H9 (cell line): ENCODE results near the gene GPR143. TPM values are rescaled to one million over a fixed set of nuclear protein-coding genes. Genes with fewer than 3 reads are reported as not detected.

Source experiments
- DNase-seq: peaks from one replicate; pipeline ENCODE4 v3.0.0-alpha.2; 2017
- H2AFZ ChIP-seq: one replicate; pipeline ENCODE4 v1.6.1; 2013; ENCODE audit warnings: mild to moderate bottlenecking, low read length, control low read depth, moderate library complexity
- H2AK5ac ChIP-seq: 2 replicates; pipeline ENCODE4 v1.6.1; 2013; ENCODE audit warnings: low read length, control low read depth, mixed read lengths; ENCODE audit not compliant: insufficient read length
- H2BK120ac ChIP-seq: one replicate; pipeline ENCODE4 v1.6.1; 2013; ENCODE audit warnings: low read depth, mild to moderate bottlenecking, low read length, control low read depth, inconsistent platforms; ENCODE audit not compliant: poor library complexity, severe bottlenecking
- H2BK12ac ChIP-seq: 2 replicates; pipeline ENCODE4 v1.6.1; 2013; ENCODE audit warnings: low read length, control low read depth, mixed read lengths, low read depth; ENCODE audit not compliant: insufficient read length
- H2BK15ac ChIP-seq: 2 replicates; pipeline ENCODE4 v1.6.1; 2013; ENCODE audit warnings: low read depth, low read length, control low read depth
- H2BK20ac ChIP-seq: one replicate; pipeline ENCODE4 v1.6.1; 2013; ENCODE audit warnings: low read depth, mild to moderate bottlenecking, low read length, control low read depth, inconsistent platforms; ENCODE audit not compliant: poor library complexity, severe bottlenecking
- H2BK5ac ChIP-seq: 2 replicates; pipeline ENCODE4 v1.6.1; 2013; ENCODE audit warnings: low read length, control low read depth, mixed read lengths; ENCODE audit not compliant: insufficient read length
- H3K14ac ChIP-seq: 2 replicates; pipeline ENCODE4 v1.6.1; 2013; ENCODE audit warnings: low read length, control low read depth; ENCODE audit not compliant: insufficient read depth
- H3K18ac ChIP-seq: 2 replicates; pipeline ENCODE4 v1.6.1; 2013; ENCODE audit warnings: low read depth, mild to moderate bottlenecking, mixed read lengths, low read length, control low read depth; ENCODE audit not compliant: insufficient read length
- H3K23ac ChIP-seq: 2 replicates; pipeline ENCODE4 v1.6.1; 2013; ENCODE audit warnings: low read length, control low read depth, mixed read lengths, low read depth; ENCODE audit not compliant: insufficient read length
- H3K23me2 ChIP-seq: 2 replicates; pipeline ENCODE4 v1.6.1; 2013; ENCODE audit warnings: low read depth, mild to moderate bottlenecking, mixed read lengths, low read length, control low read depth; ENCODE audit not compliant: insufficient read length, poor library complexity, severe bottlenecking
- H3K27ac ChIP-seq: 2 replicates; pipeline ENCODE4 v1.5.1; 2013; ENCODE audit warnings: low read length, control low read depth, mixed read lengths, low read depth; ENCODE audit not compliant: insufficient read length
- H3K27me3 ChIP-seq: 2 replicates; pipeline ENCODE4 v1.6.1; 2013; ENCODE audit warnings: low read length, control low read depth, inconsistent platforms; ENCODE audit not compliant: insufficient read depth
- H3K4ac ChIP-seq: 2 replicates; pipeline ENCODE4 v1.6.1; 2013; ENCODE audit warnings: low read depth, mild to moderate bottlenecking, control low read depth, inconsistent platforms, low read length, moderate library complexity
- H3K4me1 ChIP-seq: 2 replicates; pipeline ENCODE4 v1.6.1; 2013; ENCODE audit warnings: low read length, control low read depth, inconsistent platforms; ENCODE audit not compliant: insufficient read depth
- H3K4me2 ChIP-seq: 2 replicates; pipeline ENCODE4 v1.6.1; 2013; ENCODE audit warnings: low read length, control low read depth, mixed read lengths; ENCODE audit not compliant: insufficient read length, insufficient read depth
- H3K56ac ChIP-seq: 2 replicates; pipeline ENCODE4 v1.6.1; 2013; ENCODE audit warnings: low read depth, mild to moderate bottlenecking, mixed read lengths, low read length, control low read depth; ENCODE audit not compliant: insufficient read length
- H3K79me1 ChIP-seq: 2 replicates; pipeline ENCODE4 v1.6.1; 2013; ENCODE audit warnings: low read depth, mild to moderate bottlenecking, moderate library complexity, low read length, control low read depth, inconsistent platforms; ENCODE audit not compliant: insufficient read depth, poor library complexity, severe bottlenecking
- H3K79me2 ChIP-seq: 2 replicates; pipeline ENCODE4 v1.6.1; 2013; ENCODE audit warnings: low read length, control low read depth, inconsistent platforms; ENCODE audit not compliant: insufficient read depth
- H3K9ac ChIP-seq: 2 replicates; pipeline ENCODE4 v1.6.1; 2013; ENCODE audit warnings: low read length, control low read depth, mixed read lengths; ENCODE audit not compliant: insufficient read length; ENCODE audit errors: extremely low read depth
- H3K9me3 ChIP-seq: one replicate; pipeline ENCODE4 v1.6.1; 2013; ENCODE audit warnings: low read depth, low read length, inconsistent platforms; ENCODE audit not compliant: control insufficient read depth
- H3T11ph ChIP-seq: one replicate; pipeline ENCODE4 v1.6.1; 2013; ENCODE audit warnings: mild to moderate bottlenecking, low read length, control low read depth, inconsistent platforms
- H4K20me1 ChIP-seq: one replicate; pipeline ENCODE4 v1.6.1; 2013; ENCODE audit not compliant: control insufficient read depth, insufficient read length, insufficient read depth
- H4K5ac ChIP-seq: 2 replicates; pipeline ENCODE4 v1.6.1; 2013; ENCODE audit warnings: low read depth, mild to moderate bottlenecking, mixed read lengths, low read length, control low read depth; ENCODE audit not compliant: insufficient read length
- H4K8ac ChIP-seq: replicated peaks from 2 replicates; pipeline ENCODE4 v1.6.1; 2013; ENCODE audit warnings: low read length, control low read depth, mixed read lengths, low read depth; ENCODE audit not compliant: insufficient read length
- H4K91ac ChIP-seq: 2 replicates; pipeline ENCODE4 v1.6.1; 2013; ENCODE audit warnings: low read depth, mild to moderate bottlenecking, moderate library complexity, mixed read lengths, low read length, control low read depth; ENCODE audit not compliant: insufficient read length
- H3K27ac Mint-ChIP-seq, 3 experiments: 2 replicates in 2 of 3; 3 replicates in 1 of 3; pipeline ENCODE4 v1.8.0; 2020 to 2021; ENCODE audit warnings: mixed read lengths in 3 of 3, mild to moderate bottlenecking in 1 of 3, moderate library complexity in 1 of 3
- H3K27me3 Mint-ChIP-seq: 2 replicates; pipeline ENCODE4 v1.8.0; 2021; ENCODE audit warnings: low read depth, mild to moderate bottlenecking, moderate library complexity, mixed read lengths
- H3K36me3 Mint-ChIP-seq, 3 experiments: 2 replicates in 2 of 3; 3 replicates in 1 of 3; pipeline ENCODE4 v1.8.0; 2020 to 2021; ENCODE audit warnings: low read depth in 3 of 3, mixed read lengths in 3 of 3; ENCODE audit not compliant: insufficient read depth in 1 of 3
- H3K4me1 Mint-ChIP-seq, 2 experiments: 2 replicates each; pipeline ENCODE4 v1.8.0; 2020; ENCODE audit warnings: mixed read lengths in 2 of 2
- H3K4me3 Mint-ChIP-seq, 2 experiments: 2 replicates in 1 of 2; 3 replicates in 1 of 2; pipeline ENCODE4 v1.8.0; 2020 to 2021; ENCODE audit warnings: mild to moderate bottlenecking in 2 of 2, mixed read lengths in 2 of 2, moderate library complexity in 1 of 2
- H3K9me3 Mint-ChIP-seq, 2 experiments: 2 replicates in 1 of 2; 3 replicates in 1 of 2; pipeline ENCODE4 v1.8.0; 2020; ENCODE audit warnings: mild to moderate bottlenecking in 2 of 2, mixed read lengths in 2 of 2, moderate library complexity in 1 of 2
- CTCF ChIP-seq: fragments of 200-600 bp; sonication (generic); conservative IDR thresholded peaks from 3 replicates; pipeline ENCODE4 v1.8.0; 2021; ENCODE audit warnings: antibody characterized with exemption, mild to moderate bottlenecking
- WGBS: extraction: QIAGEN DNeasy Blood & Tissue Kit; methylation state at CpG from one replicate; pipeline ENCODE4 v1.1.7; 2013; ENCODE audit warnings: missing lambda C conversion rate, low lambda C conversion rate, mixed read lengths; ENCODE audit not compliant: insufficient read length; ENCODE audit errors: extremely low coverage; 5-methylcytosine and 5-hydroxymethylcytosine counted together
- total RNA-seq: library from RNA; stranded (reverse); gene quantifications from 2 replicates; pipeline ENCODE4 v1.2.1, GENCODE V29; 2021

The GPR143 gene
- total RNA-seq, 1 experiment from 2014 or later, result 7.1 TPM

GRCh38 chrX:9781941-9782340 is 16.3 kb upstream of the GPR143 start:
- Histone ChIP-seq H2AFZ (no peak overlapping the region), H3K23ac (no peak overlapping the region), H4K5ac (no peak overlapping the region), H3K9ac (no peak overlapping the region), H3K4me2 (no peak overlapping the region), H3T11ph (no peak overlapping the region), H3K27ac (no peak overlapping the region), H3K18ac (no peak overlapping the region), H3K4ac (no peak overlapping the region), H2BK12ac (no peak overlapping the region), H3K79me2 (peaks cover 10% of the 10 kb centered on the region; the same call in 1 of the 2 replicates), H4K8ac (no peak overlapping the region), H3K14ac (no peak overlapping the region), H2BK120ac (no peak overlapping the region), H2BK15ac (no peak overlapping the region), H4K20me1 (peaks cover 3% of the 10 kb centered on the region), H2BK5ac (no peak overlapping the region), H3K56ac (no peak overlapping the region), H4K91ac (no peak overlapping the region), H3K79me1 (peaks cover 3% of the 10 kb centered on the region), H3K4me1 (peaks cover 6% of the 10 kb centered on the region), H3K27me3 (no peaks in the 10 kb centered on the region; the same call in 1 of the 2 replicates), H2BK20ac (no peak overlapping the region), H3K9me3 (no peaks in the 10 kb centered on the region), H3K23me2 (peaks cover 5% of the 10 kb centered on the region), H2AK5ac (no peak overlapping the region)
- Mint-ChIP-seq H3K27ac (no peak overlapping the region), H3K36me3 (peaks cover 19 to 36% (median 26%) of the 10 kb centered on the region in 3 experiments), H3K27me3 (peaks cover 4% of the 10 kb centered on the region), H3K4me1 (peaks cover 0 to 4% of the 10 kb centered on the region in 2 experiments; a peak in 1 of 4 replicates), H3K9me3 (peaks cover 30 to 53% of the 10 kb centered on the region in 2 experiments), H3K4me3 (no peak overlapping the region)
- WGBS, result no CpG with 5 or more reads among the region's 7 CpGs
- DNase-seq, result no peak
- no peak for TF ChIP-seq CTCF
